ENCODE results near the gene TPSAB1. TPM values are rescaled to one million over a fixed set of nuclear protein-coding genes. Genes with fewer than 3 reads are reported as not detected.

Gene TPSAB1
- polyA plus RNA-seq, 1 experiment, result not detected

DNA sequence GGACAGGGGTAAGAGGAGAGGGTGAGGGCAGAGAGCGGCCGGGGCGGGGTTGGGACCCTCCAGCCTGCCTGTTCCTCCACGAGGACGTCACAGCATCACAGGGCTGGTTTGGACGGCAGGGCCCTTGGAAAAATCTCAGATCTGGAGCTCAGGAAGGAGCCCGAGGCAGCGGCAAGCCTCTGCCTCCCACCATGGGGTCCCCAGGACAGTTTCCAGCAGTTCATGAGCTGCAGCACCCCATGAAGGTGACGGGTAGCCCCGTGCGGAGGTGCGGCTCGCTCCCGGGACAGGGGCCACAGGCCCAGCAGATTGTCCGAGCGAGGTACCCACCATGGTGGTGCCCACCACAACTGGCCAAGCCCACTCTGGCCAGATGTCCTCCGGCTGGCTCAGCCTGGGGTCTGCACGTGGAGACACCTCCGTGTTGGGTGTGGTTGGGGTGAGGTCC, 36.7 kb downstream of the TPSAB1 start:
- ChIA-PET CTCF (interaction anchor here (0.5 kb wide), 1 partner anchor 140 kb away, joined by 3 read pairs; no protein-coding TSS in a partner anchor), POLR2A (no interaction called here)
- H3K36me3 ChIP-seq (ENCODE audit: control insufficient read depth, insufficient read depth, low read length), result no peaks in the 10 kb centered on the region
- DNase-seq (ENCODE audit: low read depth), result no peak
- H3K4me3 ChIP-seq (ENCODE audit: low read depth, low read length), result no peak overlapping the region
- no peaks in the 10 kb centered on the region; the same call in 1 of the 2 replicates for H3K27me3 ChIP-seq (ENCODE audit: control insufficient read depth, insufficient read depth, low read length)
- no peak for TF ChIP-seq CTCF (IDR thresholded peaks at IDR 0.05; ENCODE audit: insufficient read depth, low read depth, low read length)

DNA sequence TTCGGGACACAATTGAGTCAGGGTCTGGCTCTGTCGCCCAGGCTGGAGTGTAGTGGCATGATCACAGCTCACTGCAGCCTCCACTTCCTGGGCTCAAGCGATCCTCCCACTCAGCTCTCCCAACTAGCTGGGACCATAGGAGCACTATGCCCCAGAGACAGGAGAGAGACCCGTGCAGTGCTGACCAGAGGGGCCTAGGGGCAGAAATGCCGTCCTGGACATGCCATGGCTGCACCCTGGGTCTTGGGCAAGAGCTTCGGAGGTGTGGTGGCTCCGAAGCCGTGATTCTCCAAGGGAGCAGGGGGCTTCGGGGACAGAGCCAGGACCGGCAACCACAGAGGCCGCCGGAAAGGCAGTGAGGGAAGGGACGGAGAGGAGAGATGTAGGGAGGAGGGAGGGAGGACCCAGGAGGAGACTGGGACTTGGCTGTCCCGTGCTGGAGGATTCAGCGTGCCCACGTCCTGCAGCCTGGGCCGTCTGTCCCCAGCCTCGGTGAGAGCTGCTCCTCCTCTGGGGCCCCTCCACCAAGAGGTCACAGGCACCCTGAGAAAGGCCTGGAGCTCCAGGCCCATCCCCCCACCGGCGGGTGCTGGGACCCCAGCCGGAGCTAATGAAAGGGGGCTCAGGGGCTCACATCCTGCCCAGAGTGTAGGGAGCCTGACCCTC, 37.2 kb downstream of the TPSAB1 start:
- Histone ChIP-seq H3K27me3 (ENCODE audit: control insufficient read depth, insufficient read depth, low read length) (no peaks in the 10 kb centered on the region; the same call in 1 of the 2 replicates), H3K36me3 (ENCODE audit: control insufficient read depth, insufficient read depth, low read length) (no peaks in the 10 kb centered on the region), H3K4me3 (ENCODE audit: low read depth, low read length) (no peak overlapping the region)
- POLR2A ChIA-PET, result no interaction called here
- CTCF ChIA-PET, result interaction anchor here (0.5 to 1.6 kb wide), 2 partner anchors 15 to 141 kb away, joined by 3 read pairs; no protein-coding TSS in a partner anchor
- no peak for TF ChIP-seq CTCF (IDR thresholded peaks at IDR 0.05; ENCODE audit: insufficient read depth, low read depth, low read length)
- DNase-seq (ENCODE audit: low read depth), result no peak

DNA sequence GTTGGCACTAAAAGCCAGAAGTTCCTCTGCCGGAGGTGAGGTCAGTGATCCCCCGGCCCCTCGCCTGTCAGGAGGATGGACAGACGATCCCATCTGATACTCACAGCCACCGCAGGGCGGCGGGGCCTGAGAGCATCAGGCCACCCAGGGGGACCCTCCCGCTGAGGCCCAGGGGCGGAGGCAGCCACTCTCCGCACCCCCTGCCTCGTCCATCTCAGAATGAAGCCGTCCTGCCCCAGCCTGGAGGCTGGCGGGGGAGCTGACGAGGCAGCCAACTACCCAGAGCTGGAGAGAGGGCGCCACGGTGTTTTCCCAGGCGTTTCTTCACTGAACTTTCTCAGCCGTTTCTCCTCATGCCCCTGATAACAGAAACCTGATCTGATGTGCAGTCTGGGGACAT, 38.0 kb downstream of the TPSAB1 start:
- POLR2A ChIA-PET, result no interaction called here
- Histone ChIP-seq H3K4me3 (ENCODE audit: low read depth, low read length) (no peak overlapping the region), H3K36me3 (ENCODE audit: control insufficient read depth, insufficient read depth, low read length) (no peaks in the 10 kb centered on the region), H3K27me3 (ENCODE audit: control insufficient read depth, insufficient read depth, low read length) (no peaks in the 10 kb centered on the region; the same call in none of the 2 replicates)
- no peak for DNase-seq (ENCODE audit: low read depth)
- CTCF ChIA-PET, result interaction anchor here (1.6 kb wide), 1 partner anchor 16 kb away, joined by 3 read pairs; no protein-coding TSS in a partner anchor
- TF ChIP-seq CTCF (IDR thresholded peaks at IDR 0.05; ENCODE audit: insufficient read depth, low read depth, low read length), result no peak

GRCh38 chr16:1279081-1279944, 38.8 kb downstream of the TPSAB1 start:
- ChIA-PET CTCF (interaction anchor here (1.6 kb wide), 1 partner anchor 16 kb away, joined by 3 read pairs; no protein-coding TSS in a partner anchor), POLR2A (no interaction called here)
- H3K27me3 ChIP-seq (ENCODE audit: control insufficient read depth, insufficient read depth, low read length), result peaks cover 3% of the 10 kb centered on the region
- TF ChIP-seq CTCF (IDR thresholded peaks at IDR 0.05; ENCODE audit: insufficient read depth, low read depth, low read length), result no peak
- H3K36me3 ChIP-seq (ENCODE audit: control insufficient read depth, insufficient read depth, low read length), result no peaks in the 10 kb centered on the region
- no peak for DNase-seq (ENCODE audit: low read depth)
- H3K4me3 ChIP-seq (ENCODE audit: low read depth, low read length), result no peak overlapping the region
